Stimulated activated CD4-positive, alpha-beta T cell treated with anti-CD3 and anti-CD28 coated beads, Interleukin-4, amount 100 ng/mL, for 4 hours (primary cell): Measurements from ENCODE around the gene ATAD3C.
A peak's percentile ranks its signal among the peaks of the same experiment; 100 is the strongest.
"Not testable (repeated sequence)": the region's sequence is repeated elsewhere in the genome, so short reads cannot be mapped to it uniquely, and the experiment has no call there.

Experiments used
- DNase-seq, 2 experiments: peaks; one replicate each; pipeline ENCODE4 v3.0.0-alpha.2; 2020

Gene ATAD3C

GRCh38 chr1:1432951-1433803 lies 16.3 kb upstream of the ATAD3C start:
- no peak for DNase-seq

GRCh38 chr1:1433804-1434130 lies 15.7 kb upstream of the ATAD3C start:
- peak; percentile 52 to 68 for DNase-seq

- DNase-seq, result no peak
These were observed 15.2 kb upstream of the ATAD3C start for GRCh38 chr1:1434131-1434823.

GRCh38 chr1:1434824-1435105 lies 14.7 kb upstream of the ATAD3C start:
- no peak for DNase-seq

- peak; percentile 57 to 71 for DNase-seq
These were observed 14.2 kb upstream of the ATAD3C start, which contains the start of gene VWA1 for GRCh38 chr1:1435106-1435903. TSS of gene VWA1 (plus strand) at chr1:1435690. CDS start at chr1:1435749, 59 bp downstream.

GRCh38 chr1:1435911-1436629 lies 13.4 kb upstream of the ATAD3C start:
- DNase-seq, result no peak

GRCh38 chr1:1436630-1437032 lies 12.9 kb upstream of the ATAD3C start:
- DNase-seq, result no peak

- no peak for DNase-seq
These were observed 12.2 kb upstream of the ATAD3C start for GRCh38 chr1:1437033-1437903.

GRCh38 chr1:1437904-1438376 lies 11.5 kb upstream of the ATAD3C start:
- no peak for DNase-seq

- no peak for DNase-seq
These were observed 10.7 kb upstream of the ATAD3C start for GRCh38 chr1:1438531-1439381.

- no peak for DNase-seq
These were observed 9.8 kb upstream of the ATAD3C start for GRCh38 chr1:1439546-1440261.

- DNase-seq, result no peak
These were observed 9.1 kb upstream of the ATAD3C start for GRCh38 chr1:1440262-1441001.

GRCh38 chr1:1441002-1441888 lies 8.2 kb upstream of the ATAD3C start:
- peak; percentile 35 to 66 for DNase-seq

- no peak for DNase-seq
These were observed 7.3 kb upstream of the ATAD3C start for GRCh38 chr1:1442069-1442770.

- DNase-seq, result not testable (repeated sequence)
These were observed 2.9 kb upstream of the ATAD3C start for GRCh38 chr1:1446631-1447030.

GRCh38 chr1:1450616-1451015 lies 1.1 kb downstream of the ATAD3C start:
- not testable (repeated sequence) for DNase-seq

GRCh38 chr1:1451696-1452364 lies 2.3 kb downstream of the ATAD3C start:
- DNase-seq, result no peak
